DOHH2 (cell line): ENCODE results near the gene CDC37L1.

Source experiments
- H3F3A ChIP-seq: fragments of 200-600 bp; sonication (generic), shearing (Covaris generic); 2 replicates; pipeline ENCODE4 v1.6.0; 2016; ENCODE audit warnings: antibody characterized with exemption, mild to moderate bottlenecking; ENCODE audit not compliant: control insufficient read depth, insufficient read depth
- H3K27ac ChIP-seq: fragments of 200-600 bp; sonication (generic); 2 replicates; pipeline ENCODE4 v1.5.1; 2014; ENCODE audit warnings: low read depth, mild to moderate bottlenecking, low read length, moderate library complexity
- H3K27me3 ChIP-seq: fragments of 200-600 bp; sonication (generic); 2 replicates; pipeline ENCODE4 v1.6.1; 2014; ENCODE audit warnings: mild to moderate bottlenecking, low read length, mixed read lengths; ENCODE audit not compliant: control insufficient read depth
- H3K36me3 ChIP-seq: fragments of 200-600 bp; sonication (generic); 2 replicates; pipeline ENCODE4 v1.6.1; 2014; ENCODE audit warnings: mild to moderate bottlenecking, low read length, moderate library complexity, mixed read lengths; ENCODE audit not compliant: control insufficient read depth
- H3K4me1 ChIP-seq: fragments of 200-600 bp; sonication (generic); 2 replicates; pipeline ENCODE4 v1.6.1; 2014; ENCODE audit warnings: mild to moderate bottlenecking, low read length, mixed read lengths; ENCODE audit not compliant: control insufficient read depth
- H3K4me2 ChIP-seq: fragments of 200-600 bp; sonication (generic); 2 replicates; pipeline ENCODE4 v1.6.0; 2014; ENCODE audit warnings: mild to moderate bottlenecking, low read length, moderate library complexity
- H3K4me3 ChIP-seq: fragments of 200-600 bp; sonication (generic); 2 replicates; pipeline ENCODE4 v1.5.1; 2014; ENCODE audit warnings: mild to moderate bottlenecking, low read length, mixed read lengths
- H3K79me2 ChIP-seq: fragments of 200-600 bp; sonication (generic); 2 replicates; pipeline ENCODE4 v1.6.1; 2014; ENCODE audit warnings: mild to moderate bottlenecking, low read length, mixed read lengths; ENCODE audit not compliant: control insufficient read depth
- H3K9me2 ChIP-seq: fragments of 200-600 bp; sonication (generic); replicated peaks from 2 replicates; pipeline ENCODE4 v1.6.1; 2014; ENCODE audit warnings: mild to moderate bottlenecking, low read length, mixed read lengths; ENCODE audit not compliant: control insufficient read depth
- H3K9me3 ChIP-seq: fragments of 200-600 bp; sonication (generic); 2 replicates; pipeline ENCODE4 v1.6.1; 2014; ENCODE audit warnings: antibody characterized with exemption, low read length, mixed read lengths; ENCODE audit not compliant: control insufficient read depth, insufficient read depth
- H4K20me1 ChIP-seq: fragments of 200-600 bp; sonication (generic); 2 replicates; pipeline ENCODE4 v1.6.0; 2014; ENCODE audit warnings: low read depth, mild to moderate bottlenecking, antibody characterized with exemption, low read length, moderate library complexity; ENCODE audit not compliant: control insufficient read depth, insufficient read depth
- EZH2phosphoT487 ChIP-seq: fragments of 200-600 bp; sonication (generic); IDR thresholded peaks from 2 replicates; pipeline ENCODE4 v1.6.1; 2017; ENCODE audit warnings: borderline replicate concordance, mild to moderate bottlenecking, antibody characterized with exemption, low read length, moderate library complexity, mixed read lengths
- TF ChIP-seq, protein P1 (sequence below): fragments of 200-600 bp; sonication (generic); IDR thresholded peaks from one replicate; pipeline ENCODE4 v1.5.1; 2014; ENCODE audit warnings: antibody characterized with exemption, mild to moderate bottlenecking, low read depth, low read length; ENCODE audit not compliant: poor library complexity, severe bottlenecking

Gene CDC37L1

DNA sequence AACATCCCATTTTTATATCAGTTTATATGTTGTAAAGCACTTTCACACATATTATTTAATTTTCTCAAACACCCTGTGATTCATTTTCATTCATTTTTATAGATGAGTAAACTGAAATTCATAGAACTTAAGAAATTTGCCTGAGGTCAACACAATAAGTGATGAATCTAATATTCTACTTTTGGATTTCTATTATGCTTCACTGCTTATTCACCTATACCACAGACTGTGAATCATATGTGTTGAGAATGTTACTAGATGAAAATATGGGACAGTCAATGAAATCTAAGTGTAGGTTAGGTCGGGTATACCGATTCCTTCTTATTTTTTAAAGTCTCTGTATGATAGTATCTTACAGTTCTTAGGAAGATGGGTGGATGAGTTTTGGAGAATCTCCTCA lies 24.8 kb downstream of the CDC37L1 start:
- no peak for TF ChIP-seq EZH2phosphoT487
- TF ChIP-seq, protein P1, sequence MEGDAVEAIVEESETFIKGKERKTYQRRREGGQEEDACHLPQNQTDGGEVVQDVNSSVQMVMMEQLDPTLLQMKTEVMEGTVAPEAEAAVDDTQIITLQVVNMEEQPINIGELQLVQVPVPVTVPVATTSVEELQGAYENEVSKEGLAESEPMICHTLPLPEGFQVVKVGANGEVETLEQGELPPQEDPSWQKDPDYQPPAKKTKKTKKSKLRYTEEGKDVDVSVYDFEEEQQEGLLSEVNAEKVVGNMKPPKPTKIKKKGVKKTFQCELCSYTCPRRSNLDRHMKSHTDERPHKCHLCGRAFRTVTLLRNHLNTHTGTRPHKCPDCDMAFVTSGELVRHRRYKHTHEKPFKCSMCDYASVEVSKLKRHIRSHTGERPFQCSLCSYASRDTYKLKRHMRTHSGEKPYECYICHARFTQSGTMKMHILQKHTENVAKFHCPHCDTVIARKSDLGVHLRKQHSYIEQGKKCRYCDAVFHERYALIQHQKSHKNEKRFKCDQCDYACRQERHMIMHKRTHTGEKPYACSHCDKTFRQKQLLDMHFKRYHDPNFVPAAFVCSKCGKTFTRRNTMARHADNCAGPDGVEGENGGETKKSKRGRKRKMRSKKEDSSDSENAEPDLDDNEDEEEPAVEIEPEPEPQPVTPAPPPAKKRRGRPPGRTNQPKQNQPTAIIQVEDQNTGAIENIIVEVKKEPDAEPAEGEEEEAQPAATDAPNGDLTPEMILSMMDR: no peak
- Histone ChIP-seq H4K20me1 (no peaks in the 10 kb centered on the region), H3K4me1 (no peaks in the 10 kb centered on the region), H3K4me2 (no peak overlapping the region), H3K9me3 (no peaks in the 10 kb centered on the region), H3K27ac (no peak overlapping the region), H3K79me2 (no peaks in the 10 kb centered on the region), H3K9me2 (no peaks in the 10 kb centered on the region), H3F3A (peaks cover 2% of the 10 kb centered on the region; the same call in 1 of the 2 replicates), H3K36me3 (peaks cover 73% of the 10 kb centered on the region), H3K27me3 (no peaks in the 10 kb centered on the region), H3K4me3 (no peak overlapping the region)

- Histone ChIP-seq H3K4me2 (no peak overlapping the region), H3K79me2 (no peaks in the 10 kb centered on the region), H3K27me3 (no peaks in the 10 kb centered on the region), H3K9me3 (no peaks in the 10 kb centered on the region), H4K20me1 (no peaks in the 10 kb centered on the region), H3K36me3 (peaks cover 67% of the 10 kb centered on the region), H3K4me1 (no peaks in the 10 kb centered on the region), H3K4me3 (no peak overlapping the region), H3K9me2 (no peaks in the 10 kb centered on the region), H3K27ac (no peak overlapping the region), H3F3A (peaks cover 2% of the 10 kb centered on the region; the same call in 1 of the 2 replicates)
- no peak for TF ChIP-seq EZH2phosphoT487
- TF ChIP-seq, protein P1: no peak
These were observed 26.7 kb downstream of the CDC37L1 start for GRCh38 chr9:4706021-4706420.

DNA sequence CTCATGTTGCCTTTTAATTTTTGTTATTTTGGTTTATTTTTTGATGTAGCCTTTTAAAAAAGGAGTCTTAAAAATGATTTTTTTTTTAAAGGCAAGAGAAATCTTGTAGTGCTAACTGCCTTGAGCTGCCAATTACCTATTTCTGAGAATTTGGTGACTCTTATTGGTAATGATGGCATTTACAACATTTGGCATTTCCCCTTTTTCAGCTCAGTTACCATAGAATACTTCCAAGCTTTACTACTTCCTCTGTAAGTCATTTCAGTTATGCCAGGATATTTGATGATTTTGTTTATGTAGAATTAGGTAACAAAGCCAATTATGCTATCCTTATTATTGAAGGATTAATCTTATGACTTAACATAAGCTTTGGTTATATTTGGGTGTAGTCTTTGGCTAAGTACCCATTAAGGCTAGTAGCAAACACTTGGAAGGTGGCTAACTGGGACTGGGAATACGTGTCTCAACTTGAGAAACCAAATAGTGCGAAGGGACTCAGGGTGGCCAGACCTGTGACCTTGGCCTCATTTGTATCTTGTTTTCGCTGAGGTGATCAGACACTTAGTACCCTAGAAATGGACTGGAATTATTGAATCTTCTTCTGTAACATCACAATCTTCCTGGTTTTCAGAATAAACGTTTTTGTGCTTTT lies 27.7 kb downstream of the CDC37L1 start:
- H3F3A ChIP-seq: peaks cover 2% of the 10 kb centered on the region; the same call in 1 of the 2 replicates
- H3K36me3 ChIP-seq: peaks cover 69% of the 10 kb centered on the region
- H3K79me2 ChIP-seq: no peaks in the 10 kb centered on the region
- H3K9me3 ChIP-seq: no peaks in the 10 kb centered on the region
- H3K4me2 ChIP-seq: no peak overlapping the region
- H3K9me2 ChIP-seq: no peaks in the 10 kb centered on the region
- H3K27ac ChIP-seq: no peak overlapping the region
- no peak overlapping the region for H3K4me3 ChIP-seq
- no peak for TF ChIP-seq EZH2phosphoT487
- TF ChIP-seq, protein P1: no peak
- H4K20me1 ChIP-seq: no peaks in the 10 kb centered on the region; the same call in 1 of the 2 replicates
- no peaks in the 10 kb centered on the region for H3K27me3 ChIP-seq
- no peaks in the 10 kb centered on the region for H3K4me1 ChIP-seq
